Fibroblast of lung (primary cell): ENCODE data around the gene EEF1B2. TPM values are rescaled to one million over a fixed set of nuclear protein-coding genes. Genes with fewer than 3 reads are reported as not detected.
"Not testable (repeated sequence)": the region's sequence is repeated elsewhere in the genome, so short reads cannot be mapped to it uniquely, and the experiment has no call there.

Experiments
- DNase-seq, 2 donors: peaks; one replicate each; pipeline versions ENCODE4 v3.0.0 to v3.0.0-alpha.2; 2010; ENCODE audit warnings: low read depth in 2 of 2
- H2AFZ ChIP-seq: 2 replicates; pipeline ENCODE4 v1.5.1; 2012; ENCODE audit warnings: low read length, control low read depth, inconsistent platforms
- H3K27ac ChIP-seq: 2 replicates; pipeline ENCODE4 v1.5.1; 2011; ENCODE audit warnings: low read length, control low read depth; ENCODE audit not compliant: insufficient read depth
- H3K27me3 ChIP-seq: 2 replicates; pipeline ENCODE4 v1.5.1; 2011; ENCODE audit warnings: mild to moderate bottlenecking, low read length; ENCODE audit not compliant: control insufficient read depth, insufficient read depth
- H3K36me3 ChIP-seq: 2 replicates; pipeline ENCODE4 v1.5.1; 2011; ENCODE audit warnings: low read length; ENCODE audit not compliant: control insufficient read depth, insufficient read depth
- H3K4me1 ChIP-seq: 2 replicates; pipeline ENCODE4 v1.5.1; 2011; ENCODE audit warnings: low read length; ENCODE audit not compliant: control insufficient read depth, insufficient read depth; ENCODE audit errors: extremely low read depth
- H3K4me2 ChIP-seq: 2 replicates; pipeline ENCODE4 v1.5.1; 2011; ENCODE audit warnings: low read length, control low read depth; ENCODE audit not compliant: insufficient read depth; ENCODE audit errors: extremely low read depth
- H3K4me3 ChIP-seq, 4 experiments: fragments of 200-600 bp in 1 of 4; sonication (generic) in 1 of 4; replicated peaks in 1 of 4; 2 replicates each; pipeline ENCODE4 v1.5.1; 2011 to 2016; ENCODE audit warnings: low read length in 4 of 4, low read depth in 3 of 4, mild to moderate bottlenecking in 3 of 4, control low read depth in 2 of 4, inconsistent platforms in 1 of 4, mixed read lengths in 1 of 4; ENCODE audit not compliant: insufficient read depth in 1 of 4; ENCODE audit errors: control extremely low read depth in 1 of 4
- H3K79me2 ChIP-seq: 2 replicates; pipeline ENCODE4 v1.5.1; 2012; ENCODE audit warnings: mild to moderate bottlenecking, low read length, inconsistent platforms; ENCODE audit not compliant: control insufficient read depth, insufficient read depth
- H3K9ac ChIP-seq: 2 replicates; pipeline ENCODE4 v1.5.1; 2011; ENCODE audit warnings: mild to moderate bottlenecking, low read length, control low read depth; ENCODE audit not compliant: insufficient read depth
- H3K9me3 ChIP-seq: 2 replicates; pipeline ENCODE4 v1.5.1; 2012; ENCODE audit warnings: low read depth, low read length; ENCODE audit not compliant: control insufficient read depth, insufficient read depth
- H4K20me1 ChIP-seq: 2 replicates; pipeline ENCODE4 v1.5.1; 2011; ENCODE audit warnings: low read length; ENCODE audit not compliant: control insufficient read depth, insufficient read depth; ENCODE audit errors: extremely low read depth
- EZH2 ChIP-seq: IDR thresholded peaks from 2 replicates; pipeline ENCODE4 v1.5.1; 2012; ENCODE audit warnings: low read length, control low read depth, mild to moderate bottlenecking; ENCODE audit errors: missing control alignments
- polyA plus RNA-seq, 2 donors: library from polyadenylated mRNA; depleted of rRNA in 1 of 2; stranded (reverse) in 1 of 2; unstranded in 1 of 2; fragments of >200 nt; gene quantifications; 2 replicates each; pipeline ENCODE4 v1.2.1, GENCODE V29; 2011 to 2012; ENCODE audit warnings: missing spikeins in 1 of 2
- total RNA-seq: library from RNA; depleted of rRNA; stranded (reverse); fragments of >200 nt; gene quantifications from 2 replicates; pipeline ENCODE4 v1.2.1, GENCODE V29; 2014
- TF ChIP-seq, protein P1 (sequence below), 2 donors: IDR thresholded peaks in 1 of 2; conservative IDR thresholded peaks in 1 of 2; 1 replicate in 1 of 2; 2 replicates in 1 of 2; pipeline ENCODE4 v1.5.1; 2011 to 2012; ENCODE audit warnings: low read length in 2 of 2, control low read depth in 1 of 2, inconsistent platforms in 1 of 2, low read depth in 1 of 2, mild to moderate bottlenecking in 1 of 2

EEF1B2 gene
- total and polyA plus RNA-seq, 2 donors (not counting 1 experiment from before 2014, with no cell fraction given): 439 to 984 TPM

DNA sequence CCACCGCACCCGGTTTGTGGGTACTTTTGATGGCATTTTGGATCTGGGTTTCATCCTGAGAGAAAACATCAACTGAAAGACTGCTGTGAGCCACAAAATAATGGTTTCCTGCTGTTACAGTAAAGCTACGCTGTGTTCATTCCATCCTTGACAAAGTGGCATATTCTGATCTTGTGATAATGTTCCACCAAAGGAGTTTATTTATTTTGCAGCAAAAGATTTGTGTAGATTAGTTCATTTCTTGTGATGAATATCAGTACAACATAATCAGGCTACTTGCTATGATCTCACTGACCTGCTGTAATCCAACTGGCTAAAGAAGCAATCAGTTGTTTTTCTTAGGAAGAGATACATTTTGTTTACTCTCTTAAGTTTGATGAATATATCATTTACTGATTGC is 45.0 kb downstream of the EEF1B2 start:
- TF ChIP-seq EZH2: no peak
- TF ChIP-seq, protein P1, sequence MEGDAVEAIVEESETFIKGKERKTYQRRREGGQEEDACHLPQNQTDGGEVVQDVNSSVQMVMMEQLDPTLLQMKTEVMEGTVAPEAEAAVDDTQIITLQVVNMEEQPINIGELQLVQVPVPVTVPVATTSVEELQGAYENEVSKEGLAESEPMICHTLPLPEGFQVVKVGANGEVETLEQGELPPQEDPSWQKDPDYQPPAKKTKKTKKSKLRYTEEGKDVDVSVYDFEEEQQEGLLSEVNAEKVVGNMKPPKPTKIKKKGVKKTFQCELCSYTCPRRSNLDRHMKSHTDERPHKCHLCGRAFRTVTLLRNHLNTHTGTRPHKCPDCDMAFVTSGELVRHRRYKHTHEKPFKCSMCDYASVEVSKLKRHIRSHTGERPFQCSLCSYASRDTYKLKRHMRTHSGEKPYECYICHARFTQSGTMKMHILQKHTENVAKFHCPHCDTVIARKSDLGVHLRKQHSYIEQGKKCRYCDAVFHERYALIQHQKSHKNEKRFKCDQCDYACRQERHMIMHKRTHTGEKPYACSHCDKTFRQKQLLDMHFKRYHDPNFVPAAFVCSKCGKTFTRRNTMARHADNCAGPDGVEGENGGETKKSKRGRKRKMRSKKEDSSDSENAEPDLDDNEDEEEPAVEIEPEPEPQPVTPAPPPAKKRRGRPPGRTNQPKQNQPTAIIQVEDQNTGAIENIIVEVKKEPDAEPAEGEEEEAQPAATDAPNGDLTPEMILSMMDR (conservative IDR thresholded peaks at IDR 0.05 in 1 of 2, IDR thresholded peaks at IDR 0.05 in 1 of 2; ENCODE audit: low read depth in 1 of 2, low read length in 2 of 2): no peak
- Histone ChIP-seq H3K9me3 (no peaks in the 10 kb centered on the region), H3K4me3 (no peak overlapping the region), H4K20me1 (no peaks in the 10 kb centered on the region), H3K4me1 (no peaks in the 10 kb centered on the region), H3K4me2 (no peak overlapping the region), H2AFZ (no peak overlapping the region), H3K27ac (no peak overlapping the region), H3K27me3 (no peaks in the 10 kb centered on the region), H3K9ac (no peak overlapping the region), H3K79me2 (no peaks in the 10 kb centered on the region), H3K36me3 (no peaks in the 10 kb centered on the region)
- no peak for DNase-seq

DNA sequence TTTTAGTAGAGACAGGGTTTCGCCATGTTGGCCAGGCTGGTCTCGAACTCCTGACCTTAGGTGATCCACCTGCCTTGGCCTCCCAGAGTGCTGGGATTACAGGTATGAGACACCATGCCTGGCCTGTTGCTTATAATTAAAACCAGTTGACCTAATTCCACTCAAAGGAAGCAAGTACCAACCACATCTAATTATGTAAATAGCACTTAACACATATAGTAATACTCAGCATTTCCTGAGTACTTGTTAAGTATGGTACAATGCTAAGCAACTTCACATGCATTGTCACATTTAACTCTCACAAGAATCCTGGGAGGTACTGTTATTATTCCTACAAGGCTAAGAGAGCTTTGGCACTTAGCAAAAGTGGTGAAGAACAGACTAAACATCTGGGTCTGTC is 47.6 kb downstream of the EEF1B2 start:
- not testable (repeated sequence) for DNase-seq, H3K4me1 ChIP-seq, H3K36me3 ChIP-seq, H2AFZ ChIP-seq, H3K27ac ChIP-seq, H3K4me3 ChIP-seq, H3K27me3 ChIP-seq, H3K9ac ChIP-seq, H4K20me1 ChIP-seq, H3K9me3 ChIP-seq, H3K4me2 ChIP-seq, H3K79me2 ChIP-seq

DNA sequence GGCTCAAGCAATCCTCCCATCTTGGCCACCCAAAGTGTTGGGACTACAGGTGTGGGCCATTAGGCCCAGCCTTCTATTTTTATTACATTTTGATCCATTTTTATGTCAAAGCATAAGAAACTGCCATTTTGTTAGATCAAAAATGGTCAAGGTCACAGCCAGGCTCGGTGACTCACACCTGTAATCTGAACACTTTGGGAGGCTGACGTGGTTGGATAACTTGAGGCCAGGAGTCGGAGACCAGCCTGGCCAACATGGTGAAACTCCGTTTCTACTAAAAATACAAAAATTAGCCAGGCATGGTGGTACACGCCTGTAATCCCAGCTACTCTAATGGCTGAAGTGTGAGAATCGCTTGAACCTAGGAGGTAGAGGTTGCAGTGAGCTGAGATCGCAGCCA is 49.2 kb downstream of the EEF1B2 start:
- Histone ChIP-seq H3K79me2 (no peaks in the 10 kb centered on the region), H3K4me3 (no peak overlapping the region)

More for the DNA sequence above, 49.2 kb downstream of the EEF1B2 start:
- no peak for TF ChIP-seq EZH2
- TF ChIP-seq, protein P1 (conservative IDR thresholded peaks at IDR 0.05 in 1 of 2, IDR thresholded peaks at IDR 0.05 in 1 of 2; ENCODE audit: low read depth in 1 of 2, low read length in 2 of 2): no peak
- Histone ChIP-seq H3K4me2 (no peak overlapping the region), H3K27me3 (no peaks in the 10 kb centered on the region), H3K9me3 (no peaks in the 10 kb centered on the region), H3K9ac (no peak overlapping the region), H4K20me1 (no peaks in the 10 kb centered on the region), H3K36me3 (no peaks in the 10 kb centered on the region), H3K27ac (no peak overlapping the region), H3K4me1 (peaks cover 2% of the 10 kb centered on the region), H2AFZ (no peak overlapping the region)
- no peak for DNase-seq
